GM18907 (cell line): ENCODE measurements around the gene WNT2B.

Source experiments
- ATAC-seq: cut with Tn5 transposase; IDR thresholded peaks from one replicate; pipeline ENCODE4 v1.9.1; 2021; ENCODE audit warnings: mild to moderate bottlenecking, moderate library complexity; ENCODE audit not compliant: unreplicated experiment

The WNT2B gene

GRCh38 chr1:112504661-112505399, 3.9 kb upstream of the WNT2B start:
- no peak for ATAC-seq

- ATAC-seq, result no peak
Measured at GRCh38 chr1:112505400-112505785, 3.4 kb upstream of the WNT2B start.

DNA sequence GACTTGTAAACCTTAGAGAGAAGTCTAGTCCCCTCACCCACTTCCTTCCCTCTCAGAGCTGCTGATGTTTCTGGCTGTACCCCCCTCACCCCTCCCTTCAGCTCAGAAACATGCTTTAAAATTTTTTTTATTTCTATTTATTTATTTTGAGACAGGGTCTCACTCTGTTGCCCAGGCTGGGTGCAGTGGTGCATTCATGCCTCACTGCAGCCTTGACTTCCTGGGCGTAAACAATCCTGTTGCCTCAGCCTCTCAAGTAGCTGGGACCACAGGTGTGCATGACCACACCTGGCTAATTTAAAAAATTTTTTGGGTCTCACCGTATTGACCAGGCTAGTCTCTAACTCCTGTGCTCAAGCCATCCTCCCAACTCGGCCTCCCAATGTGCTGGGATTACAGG, 2.9 kb upstream of the WNT2B start:
- no peak for ATAC-seq

GRCh38 chr1:112506306-112506705, 2.5 kb upstream of the WNT2B start:
- ATAC-seq, result no peak

- ATAC-seq, result no peak
Measured at GRCh38 chr1:112506731-112507130, 2.0 kb upstream of the WNT2B start.

- ATAC-seq, result no peak
Measured at GRCh38 chr1:112507336-112507735, 1.4 kb upstream of the WNT2B start.

DNA sequence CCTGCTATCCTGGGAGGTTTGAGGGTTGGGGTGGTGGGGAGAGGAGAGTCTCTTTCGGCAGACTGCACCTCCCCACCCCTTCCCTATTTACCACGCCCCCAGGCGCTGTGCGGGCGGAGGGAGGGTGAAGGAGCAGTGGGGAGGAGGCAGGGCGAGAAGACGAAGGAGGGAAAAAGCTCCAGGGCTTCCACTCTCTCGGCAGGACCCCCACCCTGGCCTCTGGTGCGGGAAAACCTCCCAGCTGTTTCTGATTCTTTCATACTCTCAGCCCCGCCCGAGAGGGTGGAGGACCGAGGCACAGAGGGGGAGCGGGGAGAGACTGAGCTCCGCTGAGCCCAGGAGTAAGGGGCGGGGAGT, 866 bp upstream of the WNT2B start:
- ATAC-seq, result no peak

DNA sequence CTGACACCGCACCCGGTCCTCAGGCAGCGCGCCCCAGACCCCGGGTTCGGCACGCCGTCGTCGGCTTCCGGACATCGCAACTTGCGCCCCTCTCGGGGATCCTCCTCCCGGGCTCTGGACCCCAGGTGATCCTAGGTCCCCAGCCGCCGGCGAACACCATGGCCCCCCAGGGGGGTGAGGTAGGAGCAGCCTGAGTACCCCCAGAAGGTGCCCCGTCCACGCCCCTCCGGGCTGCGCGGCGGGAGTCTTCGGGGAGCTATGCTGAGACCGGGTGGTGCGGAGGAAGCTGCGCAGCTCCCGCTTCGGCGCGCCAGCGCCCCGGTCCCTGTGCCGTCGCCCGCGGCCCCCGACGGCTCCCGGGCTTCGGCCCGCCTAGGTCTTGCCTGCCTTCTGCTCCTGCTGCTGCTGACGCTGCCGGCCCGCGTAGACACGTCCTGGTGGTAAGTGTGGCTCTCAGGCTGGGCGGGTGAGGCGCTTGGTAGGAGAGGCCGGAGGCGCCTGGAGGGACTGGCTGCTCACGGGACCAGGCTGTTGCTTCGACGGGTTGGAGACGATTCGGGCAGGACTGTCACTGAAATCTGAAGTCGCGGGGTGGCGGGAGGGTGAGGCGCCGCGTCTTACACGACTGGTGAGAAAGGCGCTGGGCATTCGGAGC, 367 bp downstream of the WNT2B start:
- peak; percentile 27 for ATAC-seq

GRCh38 chr1:112509660-112510178, 954 bp downstream of the WNT2B start:
- no peak for ATAC-seq

DNA sequence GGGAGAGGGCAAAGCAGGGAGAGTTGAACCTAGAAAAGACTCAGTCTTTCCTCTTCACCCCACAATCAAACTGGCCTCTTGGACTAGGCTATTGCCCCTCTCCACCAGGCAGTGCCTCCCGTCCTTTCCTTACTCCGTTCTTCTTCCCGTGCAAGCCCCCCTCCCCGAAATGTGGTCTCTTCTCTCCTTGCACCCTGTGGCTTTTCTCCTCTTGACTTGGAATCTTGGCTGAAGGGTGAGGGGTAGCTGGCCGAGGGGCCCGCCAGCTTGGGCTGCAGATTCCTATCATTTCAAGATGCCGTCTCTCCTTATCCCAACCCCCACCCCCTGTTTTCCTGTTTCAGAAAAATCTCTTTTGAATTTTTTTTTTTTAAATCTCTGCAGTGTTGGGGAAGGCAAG, 1.6 kb downstream of the WNT2B start:
- ATAC-seq, result no peak

- ATAC-seq, result no peak
Measured at GRCh38 chr1:112511897-112512296, 3.1 kb downstream of the WNT2B start.

GRCh38 chr1:112513112-112513870, 4.5 kb downstream of the WNT2B start:
- ATAC-seq, result no peak

DNA sequence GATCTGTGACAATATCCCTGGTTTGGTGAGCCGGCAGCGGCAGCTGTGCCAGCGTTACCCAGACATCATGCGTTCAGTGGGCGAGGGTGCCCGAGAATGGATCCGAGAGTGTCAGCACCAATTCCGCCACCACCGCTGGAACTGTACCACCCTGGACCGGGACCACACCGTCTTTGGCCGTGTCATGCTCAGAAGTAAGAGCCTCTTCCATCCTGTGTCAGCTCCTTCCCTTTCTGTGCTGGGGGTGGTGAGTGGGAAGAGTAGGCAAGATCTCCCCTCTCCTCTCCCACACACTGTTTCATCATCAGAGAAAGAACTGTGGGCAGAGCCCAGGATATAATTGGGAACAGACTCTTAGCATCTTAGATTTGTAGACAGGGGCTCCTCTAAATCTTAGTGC, 6.1 kb downstream of the WNT2B start:
- no peak for ATAC-seq

- ATAC-seq, result no peak
Measured at GRCh38 chr1:112515311-112516009, 6.7 kb downstream of the WNT2B start.

GRCh38 chr1:112516141-112516540, 7.4 kb downstream of the WNT2B start:
- no peak for ATAC-seq

GRCh38 chr1:112517231-112517630, 8.5 kb downstream of the WNT2B start:
- ATAC-seq, result no peak

DNA sequence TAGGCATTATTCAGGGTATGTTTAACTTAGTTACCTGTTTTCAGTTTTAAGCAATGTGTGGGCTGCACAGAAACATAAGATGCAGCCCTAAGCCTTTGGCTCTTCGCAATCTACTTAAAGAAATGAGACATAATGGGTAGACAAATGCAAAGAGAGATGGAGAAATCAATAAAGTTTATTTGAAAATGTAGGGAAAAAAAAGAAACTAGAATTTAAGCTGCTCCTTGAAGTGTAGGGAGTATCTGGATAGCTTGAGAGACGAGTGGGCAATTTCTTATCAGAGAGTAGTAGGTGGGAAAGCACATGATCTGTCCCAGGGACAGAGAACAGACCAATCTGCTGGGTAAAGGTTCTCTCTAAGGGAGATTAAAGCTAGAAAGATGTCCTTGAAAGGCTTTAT, 8.9 kb downstream of the WNT2B start:
- no peak for ATAC-seq

DNA sequence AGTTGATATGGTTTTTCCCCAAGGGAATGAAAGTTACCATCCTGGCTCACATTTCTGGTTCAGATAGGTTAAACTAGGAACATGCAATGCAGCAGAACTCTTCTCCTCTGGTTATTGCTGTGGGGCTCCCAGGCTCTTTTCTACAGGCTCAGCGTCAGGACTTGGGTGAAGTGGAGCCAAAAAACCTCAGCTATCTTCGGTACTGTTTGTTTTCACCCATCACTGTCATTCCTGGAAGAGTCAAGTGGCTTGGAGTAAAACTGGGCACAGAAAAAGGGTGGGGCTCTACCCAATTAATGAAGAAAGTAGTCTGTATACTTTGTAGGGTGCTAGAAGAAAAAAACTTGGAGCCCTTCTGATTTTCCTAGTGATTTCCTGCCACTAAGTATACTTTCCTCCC, 9.4 kb downstream of the WNT2B start:
- no peak for ATAC-seq

- no peak for ATAC-seq
Measured at GRCh38 chr1:112520166-112520565, 11.4 kb downstream of the WNT2B start.

DNA sequence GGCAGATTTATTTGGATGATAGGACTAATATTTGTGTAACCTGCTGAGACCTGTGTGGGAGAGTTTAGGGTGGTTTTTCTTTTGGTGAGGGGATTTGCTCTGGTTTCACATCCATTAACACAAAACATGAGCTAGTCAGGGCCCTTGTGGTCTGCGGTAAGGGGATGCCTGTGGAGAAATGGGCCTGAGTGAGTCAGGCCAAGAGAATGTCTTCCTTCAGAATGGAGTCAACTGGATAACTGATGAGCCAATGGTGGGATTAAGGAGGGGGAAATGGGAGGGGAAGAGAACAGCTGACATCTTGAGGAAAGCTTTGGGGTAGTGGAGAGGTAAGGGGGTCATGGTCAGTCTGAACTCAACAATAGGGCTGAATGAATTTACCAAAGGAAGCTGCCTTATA, 13.9 kb downstream of the WNT2B start:
- no peak for ATAC-seq

- no peak for ATAC-seq
Measured at GRCh38 chr1:112524251-112524650, 15.5 kb downstream of the WNT2B start.
